Neural cell (in vitro differentiated cells): ENCODE measurements around the gene UQCR11. TPM values are rescaled to one million over a fixed set of nuclear protein-coding genes. Genes with fewer than 3 reads are reported as not detected.

ENCODE experiments used
- H2AFZ ChIP-seq: fragments of 200-600, 300-800 bp; sonication (generic), shearing (Covaris generic); 2 replicates; pipeline ENCODE4 v1.6.0; 2014; ENCODE audit warnings: low read depth, mild to moderate bottlenecking, antibody characterized with exemption, low read length, moderate library complexity
- H3F3A ChIP-seq: fragments of 200-600 bp; shearing (Covaris generic); 2 replicates; pipeline ENCODE4 v1.6.1; 2016; ENCODE audit warnings: mild to moderate bottlenecking, moderate library complexity, mixed read lengths, antibody characterized with exemption, low read length; ENCODE audit not compliant: insufficient read depth, poor library complexity, severe bottlenecking
- H3K27ac ChIP-seq: fragments of 200-600, 300-800 bp; sonication (generic), shearing (Covaris generic); 2 replicates; pipeline ENCODE4 v1.5.1; 2014; ENCODE audit warnings: mild to moderate bottlenecking, low read length, moderate library complexity
- H3K27me3 ChIP-seq: fragments of 300-800, 200-600 bp; sonication (generic), shearing (Covaris generic); 2 replicates; pipeline ENCODE4 v1.6.0; 2014; ENCODE audit warnings: mild to moderate bottlenecking, low read depth, low read length, moderate library complexity; ENCODE audit not compliant: insufficient read depth
- H3K36me3 ChIP-seq: fragments of 300-800, 200-600 bp; sonication (generic), shearing (Covaris generic); 2 replicates; pipeline ENCODE4 v1.5.1; 2014; ENCODE audit warnings: mild to moderate bottlenecking, antibody characterized with exemption, low read length, moderate library complexity; ENCODE audit not compliant: insufficient read depth
- H3K4me2 ChIP-seq: fragments of 300-800, 200-600 bp; sonication (generic), shearing (Covaris generic); 2 replicates; pipeline ENCODE4 v1.6.0; 2014; ENCODE audit warnings: mild to moderate bottlenecking, low read length
- H3K4me3 ChIP-seq: fragments of 300-800, 200-600 bp; sonication (generic), shearing (Covaris generic); 2 replicates; pipeline ENCODE4 v1.5.1; 2014; ENCODE audit warnings: mild to moderate bottlenecking, low read length, moderate library complexity
- H3K79me2 ChIP-seq: fragments of 200-600 bp; shearing (Covaris generic); replicated peaks from 2 replicates; pipeline ENCODE4 v1.6.0; 2014; ENCODE audit warnings: mild to moderate bottlenecking, low read length, moderate library complexity; ENCODE audit not compliant: insufficient read depth
- H3K9ac ChIP-seq: fragments of 300-800, 200-600 bp; sonication (generic), shearing (Covaris generic); 2 replicates; pipeline ENCODE4 v1.6.1; 2016; ENCODE audit warnings: mild to moderate bottlenecking, low read length, mixed read lengths
- H3K9me2 ChIP-seq: fragments of 200-600 bp; shearing (Covaris generic); 2 replicates; pipeline ENCODE4 v1.6.1; 2016; ENCODE audit warnings: mild to moderate bottlenecking, low read length, mixed read lengths; ENCODE audit not compliant: insufficient read depth
- H3K9me3 ChIP-seq: fragments of 200-600, 300-800 bp; sonication (generic), shearing (Covaris generic); 2 replicates; pipeline ENCODE4 v1.6.1; 2016; ENCODE audit warnings: mild to moderate bottlenecking, mixed run types, low read length, moderate library complexity, mixed read lengths
- H4K20me1 ChIP-seq: fragments of 200-600 bp; shearing (Covaris generic); 2 replicates; pipeline ENCODE4 v1.6.1; 2016; ENCODE audit warnings: mild to moderate bottlenecking, mixed run types; ENCODE audit not compliant: insufficient read depth
- EP300 ChIP-seq: fragments of 450-650 bp; conservative IDR thresholded peaks from 2 replicates; pipeline ENCODE4 v1.6.1; 2014; ENCODE audit warnings: antibody characterized with exemption, mild to moderate bottlenecking, moderate library complexity; ENCODE audit not compliant: poor library complexity, severe bottlenecking
- EZH2 ChIP-seq: fragments of 200-600, 300-800 bp; shearing (Covaris generic), sonication (generic); IDR thresholded peaks from 2 replicates; pipeline ENCODE4 v1.6.1; 2014; ENCODE audit warnings: antibody characterized with exemption, low read length, borderline replicate concordance, mild to moderate bottlenecking; ENCODE audit not compliant: insufficient read depth, poor library complexity, severe bottlenecking
- MXI1 ChIP-seq: fragments of 450-650 bp; conservative IDR thresholded peaks from 2 replicates; pipeline ENCODE4 v1.6.1; 2014; ENCODE audit warnings: antibody characterized with exemption, mild to moderate bottlenecking; ENCODE audit not compliant: poor library complexity, severe bottlenecking
- POLR2AphosphoS5 ChIP-seq: IDR thresholded peaks from 2 replicates; pipeline ENCODE4 v1.6.1; 2012
- RAD21 ChIP-seq: fragments of 450-650 bp; conservative IDR thresholded peaks from 2 replicates; pipeline ENCODE4 v1.6.1; 2014; ENCODE audit warnings: antibody characterized with exemption, mild to moderate bottlenecking, moderate library complexity
- SMC3 ChIP-seq: fragments of 450-650 bp; conservative IDR thresholded peaks from 2 replicates; pipeline ENCODE4 v1.6.1; 2014; ENCODE audit warnings: antibody characterized with exemption, mild to moderate bottlenecking, moderate library complexity; ENCODE audit not compliant: poor library complexity
- TAF1 ChIP-seq: IDR thresholded peaks from 2 replicates; pipeline ENCODE4 v1.6.1; 2012; ENCODE audit warnings: low read depth
- polyA plus RNA-seq: library from polyadenylated mRNA; depleted of rRNA; stranded (reverse); fragments of >200 nt; gene quantifications from 2 replicates; pipeline ENCODE4 v1.2.3, GENCODE V29; 2014
- TF ChIP-seq, protein P1 (sequence below): IDR thresholded peaks from 2 replicates; pipeline ENCODE4 v1.6.1; 2012; ENCODE audit warnings: borderline replicate concordance
- TF ChIP-seq, protein P2 (sequence below): fragments of 450-650 bp; IDR thresholded peaks from 2 replicates; pipeline ENCODE4 v1.5.1; 2014; ENCODE audit warnings: antibody characterized with exemption, mild to moderate bottlenecking, moderate library complexity; ENCODE audit not compliant: poor library complexity, severe bottlenecking

The UQCR11 gene
- polyA plus RNA-seq, 1 donor from 2014 or later = 204 TPM

DNA sequence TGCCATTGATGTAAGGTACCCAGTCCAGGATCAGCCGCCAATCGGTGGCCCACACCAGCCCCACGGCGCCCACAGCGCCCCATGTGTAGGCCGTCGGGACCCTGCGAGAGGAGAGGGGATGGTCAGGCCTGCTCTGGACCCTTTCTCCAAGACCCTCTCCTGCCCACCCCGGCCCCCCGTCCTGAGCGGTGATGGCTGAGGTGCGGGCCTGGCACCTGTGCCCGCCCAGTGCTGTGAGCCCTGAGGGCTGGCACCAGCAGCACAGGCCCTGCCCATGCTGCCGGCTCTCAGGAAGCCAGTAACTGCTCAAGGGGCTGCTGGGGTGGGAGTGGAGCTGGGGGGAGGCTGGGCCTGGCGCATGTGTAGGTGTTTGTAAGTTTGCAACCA is 5.8 kb downstream of the UQCR11 start:
- H3K79me2 ChIP-seq = peaks cover 28% of the 10 kb centered on the region
- no peak overlapping the region for H3K27ac ChIP-seq
- H3F3A ChIP-seq = no peaks in the 10 kb centered on the region
- no peak overlapping the region for H3K4me2 ChIP-seq
- H3K27me3 ChIP-seq = no peaks in the 10 kb centered on the region
- peaks cover 5% of the 10 kb centered on the region for H4K20me1 ChIP-seq
- H3K9me3 ChIP-seq = no peaks in the 10 kb centered on the region
- no peak overlapping the region for H3K4me3 ChIP-seq
- H2AFZ ChIP-seq = no peak overlapping the region
- no peak overlapping the region for H3K9ac ChIP-seq
- TF ChIP-seq POLR2AphosphoS5 = no peak
- TF ChIP-seq RAD21 = no peak
- TF ChIP-seq MXI1 = no peak
- no peak for TF ChIP-seq EZH2
- no peak for TF ChIP-seq SMC3
- TF ChIP-seq, protein P1, sequence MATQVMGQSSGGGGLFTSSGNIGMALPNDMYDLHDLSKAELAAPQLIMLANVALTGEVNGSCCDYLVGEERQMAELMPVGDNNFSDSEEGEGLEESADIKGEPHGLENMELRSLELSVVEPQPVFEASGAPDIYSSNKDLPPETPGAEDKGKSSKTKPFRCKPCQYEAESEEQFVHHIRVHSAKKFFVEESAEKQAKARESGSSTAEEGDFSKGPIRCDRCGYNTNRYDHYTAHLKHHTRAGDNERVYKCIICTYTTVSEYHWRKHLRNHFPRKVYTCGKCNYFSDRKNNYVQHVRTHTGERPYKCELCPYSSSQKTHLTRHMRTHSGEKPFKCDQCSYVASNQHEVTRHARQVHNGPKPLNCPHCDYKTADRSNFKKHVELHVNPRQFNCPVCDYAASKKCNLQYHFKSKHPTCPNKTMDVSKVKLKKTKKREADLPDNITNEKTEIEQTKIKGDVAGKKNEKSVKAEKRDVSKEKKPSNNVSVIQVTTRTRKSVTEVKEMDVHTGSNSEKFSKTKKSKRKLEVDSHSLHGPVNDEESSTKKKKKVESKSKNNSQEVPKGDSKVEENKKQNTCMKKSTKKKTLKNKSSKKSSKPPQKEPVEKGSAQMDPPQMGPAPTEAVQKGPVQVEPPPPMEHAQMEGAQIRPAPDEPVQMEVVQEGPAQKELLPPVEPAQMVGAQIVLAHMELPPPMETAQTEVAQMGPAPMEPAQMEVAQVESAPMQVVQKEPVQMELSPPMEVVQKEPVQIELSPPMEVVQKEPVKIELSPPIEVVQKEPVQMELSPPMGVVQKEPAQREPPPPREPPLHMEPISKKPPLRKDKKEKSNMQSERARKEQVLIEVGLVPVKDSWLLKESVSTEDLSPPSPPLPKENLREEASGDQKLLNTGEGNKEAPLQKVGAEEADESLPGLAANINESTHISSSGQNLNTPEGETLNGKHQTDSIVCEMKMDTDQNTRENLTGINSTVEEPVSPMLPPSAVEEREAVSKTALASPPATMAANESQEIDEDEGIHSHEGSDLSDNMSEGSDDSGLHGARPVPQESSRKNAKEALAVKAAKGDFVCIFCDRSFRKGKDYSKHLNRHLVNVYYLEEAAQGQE = no peak
- TF ChIP-seq EP300 = no peak
- TF ChIP-seq, protein P2, sequence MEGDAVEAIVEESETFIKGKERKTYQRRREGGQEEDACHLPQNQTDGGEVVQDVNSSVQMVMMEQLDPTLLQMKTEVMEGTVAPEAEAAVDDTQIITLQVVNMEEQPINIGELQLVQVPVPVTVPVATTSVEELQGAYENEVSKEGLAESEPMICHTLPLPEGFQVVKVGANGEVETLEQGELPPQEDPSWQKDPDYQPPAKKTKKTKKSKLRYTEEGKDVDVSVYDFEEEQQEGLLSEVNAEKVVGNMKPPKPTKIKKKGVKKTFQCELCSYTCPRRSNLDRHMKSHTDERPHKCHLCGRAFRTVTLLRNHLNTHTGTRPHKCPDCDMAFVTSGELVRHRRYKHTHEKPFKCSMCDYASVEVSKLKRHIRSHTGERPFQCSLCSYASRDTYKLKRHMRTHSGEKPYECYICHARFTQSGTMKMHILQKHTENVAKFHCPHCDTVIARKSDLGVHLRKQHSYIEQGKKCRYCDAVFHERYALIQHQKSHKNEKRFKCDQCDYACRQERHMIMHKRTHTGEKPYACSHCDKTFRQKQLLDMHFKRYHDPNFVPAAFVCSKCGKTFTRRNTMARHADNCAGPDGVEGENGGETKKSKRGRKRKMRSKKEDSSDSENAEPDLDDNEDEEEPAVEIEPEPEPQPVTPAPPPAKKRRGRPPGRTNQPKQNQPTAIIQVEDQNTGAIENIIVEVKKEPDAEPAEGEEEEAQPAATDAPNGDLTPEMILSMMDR = no peak
- no peak for TF ChIP-seq TAF1
- no peaks in the 10 kb centered on the region for H3K9me2 ChIP-seq
- peaks cover 6% of the 10 kb centered on the region for H3K36me3 ChIP-seq

DNA sequence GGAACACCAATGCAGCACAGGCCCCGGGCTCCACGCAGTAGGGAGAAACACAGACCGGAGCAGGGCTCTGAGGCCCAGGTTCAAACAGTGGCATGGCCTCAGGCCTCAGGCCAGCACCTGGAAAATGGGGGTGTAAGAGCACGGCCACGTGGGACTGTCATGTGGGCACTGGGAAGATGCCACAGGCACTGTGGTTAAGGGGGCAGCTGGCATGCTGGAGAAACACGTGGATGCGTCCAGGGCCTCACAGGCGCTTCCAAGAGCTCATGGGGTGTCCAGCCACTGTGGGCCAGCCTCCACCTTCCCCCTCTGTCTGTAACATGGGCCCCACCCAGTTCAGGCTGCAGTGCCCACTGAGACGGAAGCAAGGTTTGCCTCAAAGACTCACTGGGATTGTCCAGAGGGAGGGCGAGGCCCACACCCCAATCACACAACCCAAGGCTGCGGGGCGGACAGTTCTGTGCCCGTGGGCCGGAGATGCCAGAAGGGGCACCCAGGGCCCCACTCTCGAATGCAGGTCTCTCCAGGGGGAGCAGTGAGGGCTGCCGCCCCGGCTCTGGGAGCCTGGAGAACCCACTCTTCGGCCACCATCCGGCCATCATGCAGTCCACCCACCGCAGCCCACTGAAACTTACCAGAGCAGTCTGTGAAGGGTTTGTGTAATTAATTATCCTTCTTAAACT is 6.3 kb downstream of the UQCR11 start:
- Histone ChIP-seq H3K27me3 (no peaks in the 10 kb centered on the region), H4K20me1 (peaks cover 5% of the 10 kb centered on the region), H3K4me2 (no peak overlapping the region), H3K4me3 (no peak overlapping the region), H3F3A (no peaks in the 10 kb centered on the region), H3K79me2 (peaks cover 23% of the 10 kb centered on the region), H3K27ac (no peak overlapping the region), H3K9ac (no peak overlapping the region), H2AFZ (no peak overlapping the region), H3K9me2 (no peaks in the 10 kb centered on the region), H3K9me3 (no peaks in the 10 kb centered on the region), H3K36me3 (peaks cover 6% of the 10 kb centered on the region)
- TF ChIP-seq, protein P2 = no peak
